Measurements from ENCODE around the gene DDHD1. TPM values are rescaled to one million over a fixed set of nuclear protein-coding genes. Genes with fewer than 3 reads are reported as not detected.

DDHD1 gene
- total RNA-seq, 2 experiments from 2014 or later, result 40.6 to 42.7 TPM

DNA sequence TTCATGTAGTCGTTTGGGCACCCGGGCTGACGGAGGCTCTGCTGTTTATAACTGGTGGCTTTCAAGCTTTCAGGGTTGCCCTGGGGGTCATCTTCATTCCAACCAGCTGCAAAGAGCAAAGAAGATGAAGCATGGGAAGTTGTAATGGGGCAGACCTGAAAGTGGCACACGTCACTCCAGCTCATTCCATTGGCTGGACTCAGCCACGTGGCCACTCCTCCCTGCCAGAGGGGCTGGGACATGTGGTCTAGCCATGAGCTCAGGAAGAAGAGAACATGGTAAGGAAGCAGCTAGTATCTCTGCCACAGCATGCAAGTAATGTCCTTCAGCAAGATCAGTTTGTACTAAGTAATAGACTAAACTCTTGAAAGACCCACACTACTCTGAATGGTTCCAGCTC, 150.5 kb downstream of the DDHD1 start:
- Mint-ChIP-seq H3K27me3 (peaks cover 4% of the 10 kb centered on the region), H3K9me3 (no peaks in the 10 kb centered on the region), H3K4me3 (no peak overlapping the region), H3K36me3 (no peaks in the 10 kb centered on the region), H3K27ac (no peak overlapping the region), H3K4me1 (ENCODE audit: low read depth) (no peaks in the 10 kb centered on the region)
- DNase-seq, result no peak
- intact Hi-C loops (cut with micrococcal nuclease), result no loop called here
- POLR2A ChIA-PET, result interaction anchor here (0.5 kb wide), 1 partner anchor 31 kb away, joined by 3 read pairs; no protein-coding TSS in a partner anchor
- CTCF ChIA-PET, result no interaction called here

DNA sequence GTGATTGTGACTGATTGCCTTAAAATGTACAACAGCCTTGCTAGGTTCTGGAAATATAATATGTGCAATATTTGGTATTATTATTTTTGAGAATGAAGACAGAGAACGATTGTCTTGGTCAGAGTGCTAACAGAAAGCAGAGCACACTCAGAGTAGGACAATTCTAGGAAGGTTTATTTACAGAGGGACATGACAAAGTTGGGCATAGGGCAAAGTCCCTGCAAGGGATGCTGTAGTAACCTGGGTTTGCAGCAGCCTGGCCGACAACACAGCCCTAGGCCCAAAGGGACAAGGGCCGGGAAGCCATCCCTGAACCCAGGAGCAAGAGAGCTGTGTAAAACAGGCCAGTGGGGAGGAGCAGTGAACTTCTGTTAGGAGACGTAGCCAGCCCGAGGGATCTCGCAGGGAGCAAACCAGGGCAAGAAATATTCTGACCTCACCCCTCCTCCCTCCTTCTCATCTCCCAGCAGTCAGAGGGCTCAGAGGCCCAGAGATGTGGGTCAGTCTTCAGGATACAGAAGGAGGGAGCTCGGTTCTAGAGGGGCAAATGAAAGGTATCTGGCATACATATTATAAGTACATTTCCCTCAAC, 151.2 kb downstream of the DDHD1 start:
- no peaks in the 10 kb centered on the region for H3K9me3 Mint-ChIP-seq
- DNase-seq, result no peak
- intact Hi-C loops (cut with micrococcal nuclease), result no loop called here
- ChIA-PET CTCF (no interaction called here), POLR2A (no interaction called here)
- no peak overlapping the region for H3K27ac Mint-ChIP-seq
- H3K36me3 Mint-ChIP-seq, result no peaks in the 10 kb centered on the region
- no peak overlapping the region for H3K4me3 Mint-ChIP-seq
- no peaks in the 10 kb centered on the region for H3K4me1 Mint-ChIP-seq (ENCODE audit: low read depth)
- H3K27me3 Mint-ChIP-seq, result peaks cover 4% of the 10 kb centered on the region

DNA sequence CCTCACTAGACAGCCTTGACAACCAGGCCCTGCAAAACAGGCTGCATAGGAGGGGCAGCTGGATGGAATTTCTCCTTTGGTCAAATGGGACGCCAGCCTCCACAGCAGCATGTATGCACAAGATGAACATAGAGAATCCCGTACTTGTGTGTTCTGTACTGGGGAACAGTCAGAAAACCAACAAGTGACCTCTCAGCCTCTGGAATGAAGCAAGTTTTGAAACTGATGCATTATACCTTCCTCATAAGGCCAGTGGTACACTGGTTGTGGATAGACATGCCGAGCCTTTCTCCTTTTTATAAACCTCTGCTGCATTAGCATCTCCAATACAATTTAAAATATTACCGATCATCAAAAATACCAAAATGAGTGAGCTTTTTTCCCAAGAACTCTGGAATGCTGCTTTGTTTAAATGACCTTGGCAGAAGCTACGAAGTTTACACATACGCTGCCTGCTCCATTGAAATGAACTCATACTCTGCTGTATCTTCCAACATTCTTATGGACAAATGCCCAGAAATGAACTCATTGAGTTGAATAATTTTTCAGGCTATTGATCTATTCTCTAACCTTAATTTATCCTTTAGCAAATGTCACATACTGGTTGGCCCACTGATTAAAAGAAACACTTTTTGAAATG, 154.6 kb downstream of the DDHD1 start:
- Mint-ChIP-seq H3K4me1 (ENCODE audit: low read depth) (no peaks in the 10 kb centered on the region), H3K4me3 (no peak overlapping the region), H3K27me3 (peaks cover 6% of the 10 kb centered on the region), H3K9me3 (no peaks in the 10 kb centered on the region), H3K36me3 (no peaks in the 10 kb centered on the region), H3K27ac (no peak overlapping the region)
- ChIA-PET CTCF (interaction anchor here (1.0 kb wide), 1 partner anchor 297 kb away, joined by 3 read pairs; no protein-coding TSS in a partner anchor), POLR2A (no interaction called here)
- no peak for DNase-seq
- intact Hi-C loops (cut with micrococcal nuclease), result no loop called here

GRCh38 chr14:52996493-52996892, 156.6 kb downstream of the DDHD1 start:
- intact Hi-C loops (cut with micrococcal nuclease), result no loop called here
- POLR2A ChIA-PET, result no interaction called here
- no peaks in the 10 kb centered on the region for H3K36me3 Mint-ChIP-seq
- H3K9me3 Mint-ChIP-seq, result no peaks in the 10 kb centered on the region
- CTCF ChIA-PET, result no interaction called here
- DNase-seq, result no peak
- H3K4me3 Mint-ChIP-seq, result no peak overlapping the region
- no peaks in the 10 kb centered on the region for H3K4me1 Mint-ChIP-seq (ENCODE audit: low read depth)
- peaks cover 6% of the 10 kb centered on the region for H3K27me3 Mint-ChIP-seq
- H3K27ac Mint-ChIP-seq, result no peak overlapping the region

GRCh38 chr14:52995998-52996397, 157.1 kb downstream of the DDHD1 start:
- intact Hi-C loops (cut with micrococcal nuclease), result no loop called here
- Mint-ChIP-seq H3K4me3 (no peak overlapping the region), H3K4me1 (ENCODE audit: low read depth) (no peaks in the 10 kb centered on the region), H3K27ac (no peak overlapping the region), H3K36me3 (no peaks in the 10 kb centered on the region), H3K9me3 (no peaks in the 10 kb centered on the region), H3K27me3 (peaks cover 5% of the 10 kb centered on the region)
- ChIA-PET POLR2A (no interaction called here), CTCF (no interaction called here)
- DNase-seq, result no peak

- ChIA-PET CTCF (no interaction called here), POLR2A (no interaction called here)
- Mint-ChIP-seq H3K27me3 (peaks cover 3% of the 10 kb centered on the region), H3K4me3 (no peak overlapping the region), H3K9me3 (no peaks in the 10 kb centered on the region), H3K4me1 (ENCODE audit: low read depth) (no peaks in the 10 kb centered on the region), H3K27ac (no peak overlapping the region), H3K36me3 (no peaks in the 10 kb centered on the region)
- intact Hi-C loops (cut with micrococcal nuclease), result no loop called here
- DNase-seq, result no peak
Measured at GRCh38 chr14:52992236-52992870, 160.8 kb downstream of the DDHD1 start.

GRCh38 chr14:52988139-52988538, 165.0 kb downstream of the DDHD1 start:
- H3K4me1 Mint-ChIP-seq (ENCODE audit: low read depth), result no peaks in the 10 kb centered on the region
- intact Hi-C loops (cut with micrococcal nuclease), result no loop called here
- CTCF ChIA-PET, result interaction anchor here (0.9 kb wide), 1 partner anchor 291 kb away, joined by 3 read pairs; no protein-coding TSS in a partner anchor
- H3K4me3 Mint-ChIP-seq, result no peak overlapping the region
- H3K27ac Mint-ChIP-seq, result no peak overlapping the region
- POLR2A ChIA-PET, result no interaction called here
- H3K27me3 Mint-ChIP-seq, result no peaks in the 10 kb centered on the region
- no peaks in the 10 kb centered on the region for H3K36me3 Mint-ChIP-seq
- no peaks in the 10 kb centered on the region for H3K9me3 Mint-ChIP-seq
- no peak for DNase-seq

- H3K4me1 Mint-ChIP-seq (ENCODE audit: low read depth), result no peaks in the 10 kb centered on the region
- no peaks in the 10 kb centered on the region for H3K27me3 Mint-ChIP-seq
- no peaks in the 10 kb centered on the region for H3K36me3 Mint-ChIP-seq
- H3K9me3 Mint-ChIP-seq, result no peaks in the 10 kb centered on the region
- no peak overlapping the region for H3K27ac Mint-ChIP-seq
- intact Hi-C loops (cut with micrococcal nuclease), result no loop called here
- DNase-seq, result no peak
- CTCF ChIA-PET, result interaction anchor here (0.9 kb wide), 1 partner anchor 291 kb away, joined by 3 read pairs; no protein-coding TSS in a partner anchor
- H3K4me3 Mint-ChIP-seq, result no peak overlapping the region
- POLR2A ChIA-PET, result no interaction called here
Measured at GRCh38 chr14:52987514-52987913, 165.6 kb downstream of the DDHD1 start.

DNA sequence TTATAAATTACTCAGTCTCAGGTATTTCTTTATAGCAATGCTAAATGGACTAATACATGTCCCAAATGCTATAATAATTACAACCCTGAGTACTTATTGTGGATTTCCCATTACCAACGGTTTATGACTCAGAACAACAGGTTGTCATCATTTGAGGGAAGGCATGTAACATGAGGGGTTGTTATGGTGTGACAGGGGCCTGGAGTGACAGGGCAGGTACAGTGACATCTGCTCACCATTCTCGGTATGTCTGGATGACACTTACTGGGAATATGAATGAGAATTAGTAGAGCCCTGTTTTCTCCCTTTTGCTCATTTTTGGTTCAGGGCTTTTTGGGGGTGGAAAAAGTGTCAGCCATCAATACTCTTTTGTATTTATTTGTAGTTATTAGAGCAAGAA, 166.1 kb downstream of the DDHD1 start:
- Mint-ChIP-seq H3K36me3 (no peaks in the 10 kb centered on the region), H3K27me3 (no peaks in the 10 kb centered on the region), H3K27ac (no peak overlapping the region), H3K4me1 (ENCODE audit: low read depth) (no peaks in the 10 kb centered on the region), H3K4me3 (no peak overlapping the region), H3K9me3 (no peaks in the 10 kb centered on the region)
- ChIA-PET POLR2A (no interaction called here), CTCF (no interaction called here)
- no peak for DNase-seq
- intact Hi-C loops (cut with micrococcal nuclease), result no loop called here

Other genes with a start within 250 kb of the DDHD1 start
- 1 to 10 TPM; 3.8 to 5.3 TPM for gene FERMT2, start 202.3 kb downstream of the DDHD1 start, total RNA-seq

All from activated CD4-positive, alpha-beta memory T cell treated with anti-CD3 and anti-CD28 coated beads for 36 hours (primary cell).